Mesendoderm (in vitro differentiated cells): ENCODE measurements around the gene PLEKHO1.

ENCODE experiments used
- DNase-seq: peaks from one replicate; pipeline ENCODE4 v3.0.0; 2013
- H2AK5ac ChIP-seq: 2 replicates; pipeline ENCODE4 v1.6.1; 2013; ENCODE audit warnings: low read length, inconsistent platforms
- H2BK120ac ChIP-seq: 2 replicates; pipeline ENCODE4 v1.6.1; 2013; ENCODE audit warnings: low read depth, mild to moderate bottlenecking, low read length, moderate library complexity, mixed read lengths
- H2BK15ac ChIP-seq: replicated peaks from 2 replicates; pipeline ENCODE4 v1.6.1; 2013; ENCODE audit warnings: low read depth, mild to moderate bottlenecking, moderate library complexity
- H2BK5ac ChIP-seq: 2 replicates; pipeline ENCODE4 v1.6.1; 2013; ENCODE audit warnings: low read length, inconsistent platforms
- H3K18ac ChIP-seq: 2 replicates; pipeline ENCODE4 v1.6.1; 2013; ENCODE audit warnings: mild to moderate bottlenecking, low read length, mixed read lengths
- H3K23ac ChIP-seq: one replicate; pipeline ENCODE4 v1.6.1; 2013; ENCODE audit warnings: low read length
- H3K27ac ChIP-seq: 2 replicates; pipeline ENCODE4 v1.5.1; 2013; ENCODE audit warnings: low read depth, mild to moderate bottlenecking, inconsistent platforms, low read length, moderate library complexity
- H3K27me3 ChIP-seq: 2 replicates; pipeline ENCODE4 v1.6.1; 2013; ENCODE audit warnings: low read length, control low read depth, mild to moderate bottlenecking, inconsistent platforms; ENCODE audit not compliant: insufficient read depth, poor library complexity
- H3K36me3 ChIP-seq: 2 replicates; pipeline ENCODE4 v1.6.1; 2013; ENCODE audit warnings: low read length, inconsistent platforms; ENCODE audit not compliant: control insufficient read depth, insufficient read depth
- H3K4ac ChIP-seq: one replicate; pipeline ENCODE4 v1.6.1; 2013; ENCODE audit warnings: low read depth, mild to moderate bottlenecking, low read length, moderate library complexity
- H3K4me1 ChIP-seq: 2 replicates; pipeline ENCODE4 v1.6.1; 2013; ENCODE audit warnings: low read depth, low read length, inconsistent platforms; ENCODE audit not compliant: control insufficient read depth
- H3K4me2 ChIP-seq: 2 replicates; pipeline ENCODE4 v1.6.1; 2013; ENCODE audit warnings: low read length
- H3K4me3 ChIP-seq: 2 replicates; pipeline ENCODE4 v1.5.1; 2013; ENCODE audit warnings: mild to moderate bottlenecking, low read length
- H3K56ac ChIP-seq: one replicate; pipeline ENCODE4 v1.6.1; 2013; ENCODE audit warnings: low read length
- H3K79me1 ChIP-seq: 2 replicates; pipeline ENCODE4 v1.6.1; 2013; ENCODE audit warnings: low read length, inconsistent platforms
- H3K79me2 ChIP-seq: 2 replicates; pipeline ENCODE4 v1.6.1; 2013; ENCODE audit warnings: mild to moderate bottlenecking, low read length; ENCODE audit not compliant: control insufficient read depth, insufficient read depth
- H3K9ac ChIP-seq: 2 replicates; pipeline ENCODE4 v1.6.1; 2013; ENCODE audit warnings: low read length, inconsistent platforms
- H4K5ac ChIP-seq: one replicate; pipeline ENCODE4 v1.6.1; 2013; ENCODE audit warnings: low read length
- H4K8ac ChIP-seq: one replicate; pipeline ENCODE4 v1.6.1; 2013; ENCODE audit warnings: low read depth, mild to moderate bottlenecking, control low read depth, low read length, moderate library complexity
- WGBS: extraction: QIAGEN DNeasy Blood & Tissue Kit; methylation state at CpG from one replicate; pipeline ENCODE4 v1.1.7; 2013; ENCODE audit warnings: low lambda C conversion rate, missing lambda C conversion rate; ENCODE audit not compliant: insufficient coverage; ENCODE audit errors: extremely low coverage; 5-methylcytosine and 5-hydroxymethylcytosine counted together

Gene PLEKHO1

DNA sequence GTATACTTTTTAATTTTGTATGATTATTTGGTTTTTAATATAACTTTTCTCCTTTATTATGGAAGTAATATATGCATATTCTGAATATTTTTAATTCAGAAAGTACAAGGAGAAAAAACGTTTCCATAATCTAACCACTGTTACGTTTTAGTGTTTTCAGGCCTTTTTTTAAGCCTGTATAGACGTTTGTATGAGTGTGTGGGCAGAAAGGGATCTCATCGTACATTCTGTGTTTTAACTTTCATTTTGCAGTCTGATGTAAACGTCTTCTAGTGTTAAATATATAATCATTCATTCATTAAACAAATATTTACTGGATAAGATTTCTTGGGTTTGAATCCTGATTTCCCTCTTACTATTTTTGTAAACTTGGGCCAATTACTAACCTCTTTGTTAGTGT lies 38.0 kb upstream of the PLEKHO1 start:
- Histone ChIP-seq H3K23ac (no peak overlapping the region), H3K4me1 (no peaks in the 10 kb centered on the region), H4K8ac (no peak overlapping the region), H2BK5ac (no peak overlapping the region), H2AK5ac (no peak overlapping the region), H2BK15ac (no peak overlapping the region), H3K4me2 (no peak overlapping the region), H3K79me2 (no peaks in the 10 kb centered on the region), H3K27me3 (no peaks in the 10 kb centered on the region), H3K4me3 (no peak overlapping the region), H3K4ac (no peak overlapping the region), H3K9ac (no peak overlapping the region), H3K36me3 (no peaks in the 10 kb centered on the region), H3K79me1 (no peaks in the 10 kb centered on the region), H3K56ac (no peak overlapping the region), H4K5ac (no peak overlapping the region), H3K27ac (no peak overlapping the region), H3K18ac (no peak overlapping the region), H2BK120ac (no peak overlapping the region)
- no CpG with 5 or more reads among the region's 5 CpGs for WGBS
- no peak for DNase-seq

DNA sequence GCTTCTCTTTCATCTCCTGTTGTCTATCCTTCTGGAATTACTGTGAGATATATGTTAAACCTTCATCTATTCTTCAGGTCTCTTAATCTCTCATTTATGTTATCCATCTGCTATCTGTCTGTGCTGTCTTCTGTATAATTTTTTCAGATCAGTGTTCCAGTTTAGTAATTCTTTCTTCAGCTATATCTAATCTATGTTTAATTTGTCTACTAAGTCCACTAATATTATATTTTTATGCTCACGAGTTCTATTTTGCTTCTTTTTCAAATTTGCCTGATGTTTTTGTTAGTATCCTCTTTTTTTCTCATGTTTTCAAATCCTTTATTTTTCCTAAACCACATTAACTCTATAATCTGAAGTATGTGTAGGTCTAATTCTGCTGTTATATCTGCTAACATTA lies 34.6 kb upstream of the PLEKHO1 start:
- no peak for DNase-seq
- no peaks in the 10 kb centered on the region for H3K36me3 ChIP-seq
- no peaks in the 10 kb centered on the region for H3K4me1 ChIP-seq
- no peak overlapping the region for H3K9ac ChIP-seq
- no peak overlapping the region for H4K8ac ChIP-seq
- no peak overlapping the region for H4K5ac ChIP-seq
- H3K27me3 ChIP-seq, result no peaks in the 10 kb centered on the region
- H2BK15ac ChIP-seq, result no peak overlapping the region
- H3K4ac ChIP-seq, result no peak overlapping the region
- H3K79me2 ChIP-seq, result no peaks in the 10 kb centered on the region
- no peak overlapping the region for H2BK5ac ChIP-seq
- H2BK120ac ChIP-seq, result no peak overlapping the region
- H3K79me1 ChIP-seq, result no peaks in the 10 kb centered on the region
- no CpG with 5 or more reads among the region's 1 CpG for WGBS
- H3K4me3 ChIP-seq, result no peak overlapping the region
- H2AK5ac ChIP-seq, result no peak overlapping the region
- no peak overlapping the region for H3K23ac ChIP-seq
- H3K4me2 ChIP-seq, result no peak overlapping the region
- no peak overlapping the region for H3K27ac ChIP-seq
- no peak overlapping the region for H3K18ac ChIP-seq
- no peak overlapping the region for H3K56ac ChIP-seq

DNA sequence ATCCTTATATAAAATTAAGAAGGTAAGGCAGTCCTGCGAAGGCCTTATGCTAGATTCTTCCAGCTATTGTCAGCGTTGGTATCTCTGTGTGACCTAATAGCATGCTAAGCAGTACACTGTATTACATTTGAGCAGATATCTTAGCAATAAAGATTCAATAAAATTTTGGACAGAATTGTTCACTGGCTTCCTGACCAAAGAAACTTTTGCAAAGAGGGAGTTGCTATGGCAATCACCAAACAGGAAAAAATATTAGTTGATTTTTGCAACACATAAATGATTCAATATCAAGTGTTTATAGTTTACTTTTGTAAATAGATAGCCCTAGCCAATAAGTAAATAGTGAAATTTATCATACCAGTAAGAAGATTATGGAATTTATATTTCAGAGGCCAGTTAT lies 31.0 kb upstream of the PLEKHO1 start:
- no peak overlapping the region for H3K23ac ChIP-seq
- no peaks in the 10 kb centered on the region for H3K27me3 ChIP-seq
- WGBS, result no CpG with 5 or more reads among the region's 2 CpGs
- DNase-seq, result no peak
- no peak overlapping the region for H3K18ac ChIP-seq
- no peak overlapping the region for H3K27ac ChIP-seq
- no peak overlapping the region for H3K4me2 ChIP-seq
- no peak overlapping the region for H3K56ac ChIP-seq
- no peak overlapping the region for H2BK15ac ChIP-seq
- no peak overlapping the region for H2BK120ac ChIP-seq
- H2AK5ac ChIP-seq, result no peak overlapping the region
- H3K4ac ChIP-seq, result no peak overlapping the region
- no peak overlapping the region for H2BK5ac ChIP-seq
- no peaks in the 10 kb centered on the region for H3K79me2 ChIP-seq
- H4K5ac ChIP-seq, result no peak overlapping the region
- H4K8ac ChIP-seq, result no peak overlapping the region
- no peak overlapping the region for H3K4me3 ChIP-seq
- H3K36me3 ChIP-seq, result no peaks in the 10 kb centered on the region
- H3K4me1 ChIP-seq, result no peaks in the 10 kb centered on the region
- no peak overlapping the region for H3K9ac ChIP-seq
- no peaks in the 10 kb centered on the region for H3K79me1 ChIP-seq

DNA sequence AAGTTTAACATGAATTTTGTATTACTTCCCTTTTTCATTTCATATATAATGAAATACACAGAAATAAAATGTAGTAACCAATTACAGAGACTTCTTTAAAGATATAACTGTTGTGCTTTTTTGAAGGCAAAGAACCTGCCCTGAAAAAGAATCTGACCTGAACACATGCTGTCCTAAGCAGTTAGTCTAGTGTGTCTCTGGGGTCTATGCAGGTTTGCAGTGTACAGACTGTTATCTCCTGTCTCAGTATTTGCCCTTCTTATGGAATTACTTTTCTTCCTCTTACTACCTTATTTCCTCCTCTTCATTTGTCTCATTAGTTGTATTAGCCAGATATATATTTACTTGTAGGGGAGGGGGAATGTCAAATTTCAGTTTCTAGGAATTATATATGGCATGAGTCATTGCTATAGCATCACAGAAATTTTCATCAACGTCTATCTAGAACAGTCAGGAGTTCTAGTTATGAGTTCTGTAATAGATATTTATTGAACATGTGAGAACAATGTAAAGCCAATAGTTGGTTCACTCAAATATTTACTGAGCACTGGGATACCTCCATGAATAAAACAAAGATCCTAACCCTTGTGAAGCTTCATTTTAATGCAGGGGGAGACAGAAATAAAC lies 28.4 kb upstream of the PLEKHO1 start:
- H3K27me3 ChIP-seq, result no peaks in the 10 kb centered on the region
- no peak overlapping the region for H3K4me2 ChIP-seq
- no peak overlapping the region for H3K27ac ChIP-seq
- no peaks in the 10 kb centered on the region for H3K4me1 ChIP-seq
- no peaks in the 10 kb centered on the region for H3K79me1 ChIP-seq
- no peak overlapping the region for H3K18ac ChIP-seq
- H2AK5ac ChIP-seq, result no peak overlapping the region
- WGBS, result no CpG with 5 or more reads among the region's 1 CpG
- no peak overlapping the region for H3K9ac ChIP-seq
- H3K23ac ChIP-seq, result no peak overlapping the region
- no peak overlapping the region for H3K56ac ChIP-seq
- no peaks in the 10 kb centered on the region for H3K36me3 ChIP-seq
- no peak overlapping the region for H2BK15ac ChIP-seq
- no peak overlapping the region for H4K5ac ChIP-seq
- no peak overlapping the region for H4K8ac ChIP-seq
- H2BK120ac ChIP-seq, result no peak overlapping the region
- no peak overlapping the region for H3K4me3 ChIP-seq
- DNase-seq, result no peak
- H3K4ac ChIP-seq, result no peak overlapping the region
- H3K79me2 ChIP-seq, result no peaks in the 10 kb centered on the region
- H2BK5ac ChIP-seq, result no peak overlapping the region

DNA sequence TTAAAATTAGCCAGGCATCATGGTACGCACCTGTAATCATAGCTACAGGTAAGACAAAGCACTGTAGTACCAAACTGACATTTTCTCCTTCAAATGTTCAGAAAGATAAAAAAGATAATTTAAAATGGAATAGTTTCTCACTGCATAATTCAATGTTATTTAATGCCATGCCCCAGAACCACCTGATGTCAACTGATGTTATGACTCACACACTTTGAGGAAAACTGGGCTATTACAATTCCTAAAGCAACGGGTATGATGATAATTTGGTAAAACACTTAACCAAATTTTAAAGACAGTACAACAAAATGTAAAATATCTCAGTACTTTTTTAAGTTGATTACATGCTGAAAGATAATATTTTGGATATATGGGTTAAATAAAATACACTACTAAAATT lies 22.9 kb upstream of the PLEKHO1 start:
- Histone ChIP-seq H3K4ac (no peak overlapping the region), H2BK15ac (no peak overlapping the region), H3K79me1 (no peaks in the 10 kb centered on the region), H4K5ac (no peak overlapping the region), H3K4me1 (no peaks in the 10 kb centered on the region), H3K27ac (no peak overlapping the region), H4K8ac (no peak overlapping the region), H3K36me3 (no peaks in the 10 kb centered on the region), H3K27me3 (no peaks in the 10 kb centered on the region), H3K18ac (no peak overlapping the region), H2BK5ac (no peak overlapping the region), H2BK120ac (no peak overlapping the region), H3K9ac (no peak overlapping the region), H3K79me2 (no peaks in the 10 kb centered on the region), H3K23ac (no peak overlapping the region), H2AK5ac (no peak overlapping the region), H3K4me3 (no peak overlapping the region), H3K56ac (no peak overlapping the region), H3K4me2 (no peak overlapping the region)
- no CpG with 5 or more reads among the region's 2 CpGs for WGBS
- DNase-seq, result no peak

DNA sequence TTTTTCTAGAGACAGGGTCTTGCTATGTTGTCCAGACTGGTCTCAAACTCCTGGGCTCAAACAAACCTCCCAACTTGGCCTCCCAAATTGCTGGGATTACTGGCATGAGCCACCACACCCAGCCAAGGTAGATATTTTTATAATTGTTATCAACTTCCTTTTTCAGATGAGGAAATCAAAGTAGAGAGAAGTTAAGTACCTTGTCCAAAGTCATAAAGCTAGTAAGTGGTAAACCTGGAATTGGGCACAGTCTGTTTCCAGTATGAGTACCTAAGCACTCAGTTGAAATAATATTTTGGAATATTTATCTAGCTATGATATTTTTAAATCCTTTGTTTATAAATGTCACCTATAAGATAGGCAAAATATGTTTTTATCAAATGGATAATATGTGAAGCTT lies 22.3 kb upstream of the PLEKHO1 start:
- DNase-seq, result no peak

More for the DNA sequence above, 22.3 kb upstream of the PLEKHO1 start:
- Histone ChIP-seq H3K56ac (no peak overlapping the region), H4K5ac (no peak overlapping the region), H3K4me3 (no peak overlapping the region), H3K79me2 (no peaks in the 10 kb centered on the region), H4K8ac (no peak overlapping the region), H2AK5ac (no peak overlapping the region), H3K27me3 (no peaks in the 10 kb centered on the region), H3K18ac (no peak overlapping the region), H3K4me1 (no peaks in the 10 kb centered on the region), H3K36me3 (no peaks in the 10 kb centered on the region), H3K79me1 (no peaks in the 10 kb centered on the region), H3K4ac (no peak overlapping the region), H3K27ac (no peak overlapping the region), H3K23ac (no peak overlapping the region), H2BK120ac (no peak overlapping the region), H3K9ac (no peak overlapping the region), H2BK15ac (no peak overlapping the region), H2BK5ac (no peak overlapping the region), H3K4me2 (no peak overlapping the region)
